T-helper 2 cell treated with Interferon-gamma antibody and Interleukin-4, amounts not matched to agents 5 μg/mL and 100 μg/mL, for 36 hours (primary cell): ENCODE measurements around the gene SHROOM3.
"Not testable (repeated sequence)": the region's sequence is repeated elsewhere in the genome, so short reads cannot be mapped to it uniquely, and the experiment has no call there.

Experiments used
- DNase-seq: peaks from one replicate; pipeline ENCODE4 v3.0.0; 2021; ENCODE audit warnings: low spot score
- H3K27ac Mint-ChIP-seq: one replicate; pipeline ENCODE4 v1.8.0; 2021; ENCODE audit warnings: mild to moderate bottlenecking, mixed read lengths
- H3K27me3 Mint-ChIP-seq: one replicate; pipeline ENCODE4 v1.8.0; 2021; ENCODE audit warnings: low read depth, mixed read lengths
- H3K36me3 Mint-ChIP-seq: one replicate; pipeline ENCODE4 v1.8.0; 2021; ENCODE audit warnings: low read depth, mixed read lengths
- H3K4me1 Mint-ChIP-seq: one replicate; pipeline ENCODE4 v1.8.0; 2021; ENCODE audit warnings: low read depth, mixed read lengths
- H3K4me3 Mint-ChIP-seq: one replicate; pipeline ENCODE4 v1.8.0; 2022; ENCODE audit warnings: mild to moderate bottlenecking, moderate library complexity, mixed read lengths
- H3K9me3 Mint-ChIP-seq: one replicate; pipeline ENCODE4 v1.8.0; 2021; ENCODE audit warnings: mixed read lengths

SHROOM3 gene

DNA sequence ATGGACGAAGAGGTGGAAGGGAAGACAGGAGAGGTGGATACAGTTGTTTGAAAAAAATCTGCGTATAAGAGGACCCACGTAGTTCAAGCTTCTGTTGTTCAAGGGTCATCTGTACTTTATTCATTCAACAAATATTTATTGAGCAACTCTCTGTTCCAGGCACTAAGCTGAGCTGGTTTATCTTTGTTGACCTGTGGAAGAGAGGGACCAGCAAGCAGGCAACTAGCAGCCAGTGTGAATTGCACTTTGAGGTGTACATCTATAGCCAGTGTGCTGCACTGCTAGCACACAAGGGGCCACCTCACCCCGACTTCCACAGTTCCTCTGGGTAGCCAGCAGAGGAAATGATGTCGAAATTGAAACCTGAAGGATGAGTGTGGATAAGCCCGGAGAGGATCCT lies 271.6 kb downstream of the SHROOM3 start:
- no peaks in the 10 kb centered on the region for H3K4me1 Mint-ChIP-seq
- H3K9me3 Mint-ChIP-seq: no peaks in the 10 kb centered on the region
- no peak overlapping the region for H3K4me3 Mint-ChIP-seq
- no peaks in the 10 kb centered on the region for H3K36me3 Mint-ChIP-seq
- H3K27me3 Mint-ChIP-seq: peaks cover 8% of the 10 kb centered on the region
- DNase-seq: no peak
- no peak overlapping the region for H3K27ac Mint-ChIP-seq

DNA sequence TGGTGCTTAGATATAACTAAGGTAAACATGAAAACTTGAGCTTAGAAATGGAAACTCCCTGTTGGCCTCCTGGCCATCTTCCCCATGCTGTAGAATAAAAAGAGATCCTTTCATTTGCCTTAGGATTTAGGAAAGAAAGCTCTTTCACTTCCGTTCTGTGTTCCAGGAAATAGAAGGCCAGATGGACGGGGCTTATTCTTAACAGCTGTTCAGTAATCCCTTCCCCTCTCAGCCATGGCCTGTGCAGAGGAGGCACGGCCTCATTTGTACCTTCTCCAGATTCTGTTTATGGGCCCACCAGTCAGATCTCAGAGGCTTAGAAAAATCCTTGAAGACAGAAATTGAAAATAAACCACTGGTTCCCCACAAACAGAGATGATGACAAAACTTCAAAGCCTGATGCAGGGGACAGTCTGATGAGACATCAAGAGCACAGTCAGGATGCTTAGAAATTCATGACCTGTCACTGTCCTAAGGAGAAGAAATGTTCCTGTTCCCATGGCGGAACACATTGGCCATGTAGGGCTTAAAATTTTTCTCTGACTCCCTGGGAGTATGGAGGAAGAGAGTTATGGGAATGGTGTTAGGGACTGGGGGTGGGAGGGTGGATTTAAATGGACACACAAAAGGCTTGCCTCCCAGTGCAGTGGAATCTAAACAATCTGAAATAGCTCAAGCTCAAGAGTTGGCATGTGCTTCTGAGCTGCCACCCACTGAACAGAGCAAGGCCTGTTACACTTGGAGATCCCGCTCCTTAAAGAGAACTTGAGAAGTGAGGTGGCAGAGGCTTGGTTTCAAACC lies 274.1 kb downstream of the SHROOM3 start:
- no peaks in the 10 kb centered on the region for H3K9me3 Mint-ChIP-seq
- H3K27me3 Mint-ChIP-seq: peaks cover 6% of the 10 kb centered on the region
- no peaks in the 10 kb centered on the region for H3K4me1 Mint-ChIP-seq
- H3K4me3 Mint-ChIP-seq: no peak overlapping the region
- H3K36me3 Mint-ChIP-seq: no peaks in the 10 kb centered on the region
- DNase-seq: no peak
- H3K27ac Mint-ChIP-seq: no peak overlapping the region

GRCh38 chr4:76709772-76710090 lies 274.7 kb downstream of the SHROOM3 start:
- no peak for DNase-seq
- Mint-ChIP-seq H3K4me3 (no peak overlapping the region), H3K4me1 (no peaks in the 10 kb centered on the region), H3K9me3 (no peaks in the 10 kb centered on the region), H3K36me3 (no peaks in the 10 kb centered on the region), H3K27ac (no peak overlapping the region), H3K27me3 (peaks cover 6% of the 10 kb centered on the region)

- no peak overlapping the region for H3K27ac Mint-ChIP-seq
- no peaks in the 10 kb centered on the region for H3K36me3 Mint-ChIP-seq
- H3K9me3 Mint-ChIP-seq: no peaks in the 10 kb centered on the region
- H3K27me3 Mint-ChIP-seq: peaks cover 18% of the 10 kb centered on the region
- no peak overlapping the region for H3K4me3 Mint-ChIP-seq
- H3K4me1 Mint-ChIP-seq: no peaks in the 10 kb centered on the region
- no peak for DNase-seq
These were observed 277.5 kb downstream of the SHROOM3 start for GRCh38 chr4:76712564-76712963.

- no peak overlapping the region for H3K4me3 Mint-ChIP-seq
- peaks cover 18% of the 10 kb centered on the region for H3K27me3 Mint-ChIP-seq
- no peaks in the 10 kb centered on the region for H3K36me3 Mint-ChIP-seq
- H3K4me1 Mint-ChIP-seq: no peaks in the 10 kb centered on the region
- H3K27ac Mint-ChIP-seq: no peak overlapping the region
- no peak for DNase-seq
- H3K9me3 Mint-ChIP-seq: no peaks in the 10 kb centered on the region
These were observed 279.2 kb downstream of the SHROOM3 start for GRCh38 chr4:76714226-76714625.

DNA sequence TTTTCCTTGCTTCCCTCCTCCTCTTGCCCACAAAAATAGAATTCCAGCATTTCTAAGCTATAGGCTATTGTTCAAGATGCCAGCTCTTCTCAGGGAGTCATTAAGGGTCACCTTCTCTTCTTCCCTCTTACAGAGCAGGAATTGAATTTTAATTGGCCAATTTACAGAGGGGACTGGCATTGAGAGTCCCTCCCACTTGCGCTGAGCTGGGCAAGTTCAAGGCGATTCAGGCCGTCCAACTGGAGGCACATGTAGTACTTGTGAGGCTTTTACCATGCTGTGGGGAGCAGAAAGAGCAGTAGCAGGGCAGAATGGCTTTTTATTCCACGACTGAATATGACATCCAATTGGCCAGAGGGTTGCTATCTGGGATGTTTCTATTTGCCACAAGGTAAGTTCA lies 281.0 kb downstream of the SHROOM3 start:
- Mint-ChIP-seq H3K9me3 (no peaks in the 10 kb centered on the region), H3K27me3 (peaks cover 21% of the 10 kb centered on the region), H3K4me3 (no peak overlapping the region), H3K27ac (no peak overlapping the region), H3K4me1 (no peaks in the 10 kb centered on the region), H3K36me3 (no peaks in the 10 kb centered on the region)
- DNase-seq: no peak

GRCh38 chr4:76716658-76717057 lies 281.6 kb downstream of the SHROOM3 start:
- no peak overlapping the region for H3K4me3 Mint-ChIP-seq
- no peaks in the 10 kb centered on the region for H3K4me1 Mint-ChIP-seq
- H3K36me3 Mint-ChIP-seq: no peaks in the 10 kb centered on the region
- no peaks in the 10 kb centered on the region for H3K9me3 Mint-ChIP-seq
- DNase-seq: no peak
- no peak overlapping the region for H3K27ac Mint-ChIP-seq
- peaks cover 21% of the 10 kb centered on the region for H3K27me3 Mint-ChIP-seq

DNA sequence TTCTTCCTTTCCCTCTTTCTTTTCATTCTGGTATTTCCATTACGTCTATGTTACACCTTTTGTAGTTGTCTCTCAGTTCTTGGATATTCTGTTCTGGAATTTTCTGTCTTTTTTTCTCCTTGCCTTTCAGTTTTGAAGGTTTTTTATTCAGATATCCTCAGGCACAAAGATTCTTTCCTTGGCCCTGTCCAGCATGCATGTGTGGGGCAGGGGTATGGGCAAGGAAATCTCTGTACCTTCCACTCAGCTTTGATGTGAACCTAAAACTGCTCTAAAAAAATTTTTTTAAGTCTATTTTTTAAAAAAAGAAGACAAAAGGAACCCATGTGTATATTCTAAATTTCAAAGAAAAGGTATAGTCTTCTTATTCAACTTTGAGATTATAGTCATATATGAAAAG lies 282.4 kb downstream of the SHROOM3 start:
- peaks cover 21% of the 10 kb centered on the region for H3K27me3 Mint-ChIP-seq
- no peaks in the 10 kb centered on the region for H3K9me3 Mint-ChIP-seq
- DNase-seq: no peak
- H3K27ac Mint-ChIP-seq: no peak overlapping the region
- H3K4me1 Mint-ChIP-seq: no peaks in the 10 kb centered on the region
- no peak overlapping the region for H3K4me3 Mint-ChIP-seq
- H3K36me3 Mint-ChIP-seq: no peaks in the 10 kb centered on the region

- H3K27me3 Mint-ChIP-seq: peaks cover 21% of the 10 kb centered on the region
- no peak overlapping the region for H3K27ac Mint-ChIP-seq
- H3K4me3 Mint-ChIP-seq: no peak overlapping the region
- DNase-seq: no peak
- H3K36me3 Mint-ChIP-seq: no peaks in the 10 kb centered on the region
- no peaks in the 10 kb centered on the region for H3K4me1 Mint-ChIP-seq
- H3K9me3 Mint-ChIP-seq: no peaks in the 10 kb centered on the region
These were observed 283.0 kb downstream of the SHROOM3 start for GRCh38 chr4:76718021-76718420.

DNA sequence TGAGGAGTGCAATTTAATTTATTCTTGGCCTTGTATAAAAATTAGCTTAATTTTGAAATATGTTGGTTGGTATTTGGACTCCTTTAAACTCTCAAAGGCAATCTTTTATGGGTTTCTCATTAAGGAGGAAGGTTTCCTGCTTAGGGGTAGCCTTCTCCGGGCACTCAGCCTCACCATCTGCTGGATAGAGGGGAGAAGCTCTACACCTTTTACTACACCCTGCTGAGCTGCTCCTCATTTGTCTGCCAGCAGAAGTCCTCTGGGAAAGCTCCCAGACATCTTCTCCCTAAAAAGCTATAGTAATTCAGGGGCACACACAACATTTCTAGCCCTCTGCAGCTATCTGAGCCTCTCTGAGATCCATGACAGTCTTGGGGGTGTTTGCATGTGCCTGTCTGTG lies 283.8 kb downstream of the SHROOM3 start:
- Mint-ChIP-seq H3K36me3 (no peaks in the 10 kb centered on the region), H3K9me3 (no peaks in the 10 kb centered on the region), H3K4me3 (no peak overlapping the region), H3K4me1 (no peaks in the 10 kb centered on the region), H3K27ac (no peak overlapping the region), H3K27me3 (peaks cover 21% of the 10 kb centered on the region)
- DNase-seq: no peak

DNA sequence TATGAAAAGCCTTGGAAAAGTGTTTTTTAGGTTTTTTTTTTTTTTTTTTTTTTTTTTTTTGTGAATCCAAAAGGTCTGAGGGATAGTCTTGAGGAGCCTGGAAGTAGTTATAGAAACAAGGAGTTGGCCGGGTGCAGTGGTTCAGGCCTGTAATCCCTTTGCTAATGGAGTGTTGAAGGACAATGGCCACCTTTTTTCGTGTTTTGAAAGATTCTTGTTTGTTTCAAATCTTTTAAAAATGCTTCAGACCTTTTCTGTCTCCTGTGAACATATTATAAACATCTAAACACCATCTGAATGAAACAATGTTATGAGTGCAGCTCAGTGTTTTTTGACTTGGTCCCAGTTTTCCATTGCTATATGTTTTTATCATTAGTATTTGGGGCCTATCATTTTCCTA lies 285.1 kb downstream of the SHROOM3 start:
- no peak for DNase-seq
- H3K27ac Mint-ChIP-seq: no peak overlapping the region

GRCh38 chr4:76722146-76722545 lies 287.1 kb downstream of the SHROOM3 start:
- not testable (repeated sequence) for H3K36me3 Mint-ChIP-seq, H3K9me3 Mint-ChIP-seq, H3K4me3 Mint-ChIP-seq, H3K27ac Mint-ChIP-seq, DNase-seq, H3K4me1 Mint-ChIP-seq
- peaks cover 17% of the 10 kb centered on the region for H3K27me3 Mint-ChIP-seq

More for the DNA sequence above, 285.1 kb downstream of the SHROOM3 start:
- Mint-ChIP-seq H3K4me1 (no peaks in the 10 kb centered on the region), H3K4me3 (no peak overlapping the region), H3K36me3 (no peaks in the 10 kb centered on the region), H3K27me3 (peaks cover 19% of the 10 kb centered on the region), H3K9me3 (no peaks in the 10 kb centered on the region)

- DNase-seq: no peak
- Mint-ChIP-seq H3K27me3 (peaks cover 14% of the 10 kb centered on the region), H3K27ac (no peak overlapping the region), H3K4me1 (no peaks in the 10 kb centered on the region), H3K36me3 (no peaks in the 10 kb centered on the region), H3K9me3 (no peaks in the 10 kb centered on the region), H3K4me3 (no peak overlapping the region)
These were observed 287.8 kb downstream of the SHROOM3 start for GRCh38 chr4:76722838-76723237.

DNA sequence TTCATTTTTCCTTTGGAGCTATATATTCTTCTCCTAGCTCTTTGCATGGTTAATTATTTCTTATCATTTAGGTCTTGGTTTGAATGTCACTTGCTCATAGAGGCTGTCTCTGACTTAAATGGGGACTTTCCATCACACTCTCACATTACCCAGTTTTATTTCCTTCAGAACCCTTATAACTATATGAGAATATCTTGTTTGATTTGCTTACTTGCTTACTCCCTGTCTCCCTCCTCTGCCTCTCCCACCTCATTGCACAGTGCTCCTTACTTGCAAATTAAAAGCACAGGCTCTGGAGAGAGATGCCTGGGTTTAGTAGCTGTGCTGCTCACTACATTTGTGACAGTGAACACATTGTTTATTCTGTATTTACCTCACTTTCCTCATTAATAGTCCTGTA lies 288.3 kb downstream of the SHROOM3 start:
- peaks cover 15% of the 10 kb centered on the region for H3K27me3 Mint-ChIP-seq
- H3K4me1 Mint-ChIP-seq: no peaks in the 10 kb centered on the region
- H3K4me3 Mint-ChIP-seq: no peak overlapping the region
- no peak overlapping the region for H3K27ac Mint-ChIP-seq
- H3K36me3 Mint-ChIP-seq: no peaks in the 10 kb centered on the region
- H3K9me3 Mint-ChIP-seq: no peaks in the 10 kb centered on the region
- DNase-seq: no peak

DNA sequence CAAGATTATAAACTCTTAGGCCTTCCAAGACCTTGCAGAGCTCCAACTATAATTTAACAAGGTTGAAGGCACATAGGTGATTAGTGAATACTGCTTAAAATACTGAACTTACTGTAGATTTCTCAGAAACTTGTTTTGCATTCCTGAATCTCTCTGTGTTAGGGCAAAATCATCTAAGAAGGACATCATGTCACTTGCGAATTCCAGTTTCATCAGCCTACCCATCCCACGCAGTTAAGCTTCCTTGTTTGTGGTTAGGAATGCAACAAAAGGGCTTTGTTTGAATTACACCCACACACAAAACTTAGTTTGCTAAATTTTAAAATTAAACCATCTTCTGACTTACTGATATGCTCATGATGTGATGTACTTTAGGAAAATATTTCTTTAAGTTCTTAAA lies 288.9 kb downstream of the SHROOM3 start:
- Mint-ChIP-seq H3K27ac (no peak overlapping the region), H3K9me3 (no peaks in the 10 kb centered on the region), H3K36me3 (no peaks in the 10 kb centered on the region), H3K4me1 (no peaks in the 10 kb centered on the region), H3K27me3 (peaks cover 17% of the 10 kb centered on the region), H3K4me3 (no peak overlapping the region)
- no peak for DNase-seq
